GM18517 (cell line): ENCODE results near the gene C12orf50.
"Not testable (repeated sequence)": the region's sequence is repeated elsewhere in the genome, so short reads cannot be mapped to it uniquely, and the experiment has no call there.

ENCODE experiments used
- ATAC-seq: cut with Tn5 transposase; IDR thresholded peaks from one replicate; pipeline ENCODE4 v1.9.1; 2021; ENCODE audit warnings: mild to moderate bottlenecking, moderate library complexity; ENCODE audit not compliant: unreplicated experiment

Gene C12orf50

GRCh38 chr12:88029093-88029665, at the start of gene C12orf50:
Gene C12orf50, minus strand, starts transcription at chr12:88029401. Its CDS starts 2,439 bp downstream, at chr12:88026962.
- no peak for ATAC-seq

GRCh38 chr12:88067301-88067700, 38.1 kb upstream of the C12orf50 start:
- ATAC-seq = no peak

DNA sequence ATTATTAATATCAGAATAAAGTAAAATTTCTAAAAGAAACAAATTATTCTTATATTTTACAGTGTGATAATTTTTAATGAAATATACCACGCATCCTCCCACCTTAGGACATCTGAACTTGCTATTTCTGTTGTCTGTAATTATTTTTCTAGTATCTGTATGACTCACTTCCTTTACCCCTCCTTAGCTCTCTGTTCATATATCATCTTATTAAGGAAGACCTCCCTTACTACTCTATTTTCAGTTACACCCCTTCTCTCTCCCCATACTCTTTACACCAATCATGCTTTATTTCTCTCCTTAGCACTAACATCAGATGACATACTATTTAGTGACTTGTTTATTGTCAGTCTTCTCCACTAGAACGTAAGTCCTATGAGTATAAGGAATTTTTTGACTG, 34.2 kb upstream of the C12orf50 start:
- peak; percentile 97 for ATAC-seq

GRCh38 chr12:88062474-88062873, 33.3 kb upstream of the C12orf50 start:
- peak; percentile 77 for ATAC-seq

- no peak for ATAC-seq
Measured at GRCh38 chr12:88058719-88059077, 29.5 kb upstream of the C12orf50 start.

- no peak for ATAC-seq
Measured at GRCh38 chr12:88057994-88058718, 29.0 kb upstream of the C12orf50 start.

GRCh38 chr12:88056571-88056970, 27.4 kb upstream of the C12orf50 start:
- ATAC-seq = no peak

DNA sequence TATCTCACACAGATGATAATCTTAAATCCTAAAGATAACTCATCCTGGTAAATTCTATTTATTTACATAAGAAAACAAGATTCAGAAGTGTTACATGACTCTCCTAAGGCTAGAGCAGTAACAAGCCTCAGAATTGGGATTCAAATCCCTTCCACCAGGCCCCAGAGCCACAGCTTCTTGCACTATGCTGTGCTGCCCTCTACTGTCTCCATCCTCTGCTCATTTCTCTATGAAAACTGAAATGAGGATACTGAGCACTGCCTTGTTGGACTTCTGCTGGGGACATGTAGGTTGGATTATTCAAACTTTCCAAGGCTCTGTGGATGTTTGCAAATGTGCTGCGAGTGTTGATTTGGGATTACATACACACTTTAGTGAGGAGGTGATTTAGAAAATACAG, 23.5 kb upstream of the C12orf50 start:
- peak; percentile 46 for ATAC-seq

DNA sequence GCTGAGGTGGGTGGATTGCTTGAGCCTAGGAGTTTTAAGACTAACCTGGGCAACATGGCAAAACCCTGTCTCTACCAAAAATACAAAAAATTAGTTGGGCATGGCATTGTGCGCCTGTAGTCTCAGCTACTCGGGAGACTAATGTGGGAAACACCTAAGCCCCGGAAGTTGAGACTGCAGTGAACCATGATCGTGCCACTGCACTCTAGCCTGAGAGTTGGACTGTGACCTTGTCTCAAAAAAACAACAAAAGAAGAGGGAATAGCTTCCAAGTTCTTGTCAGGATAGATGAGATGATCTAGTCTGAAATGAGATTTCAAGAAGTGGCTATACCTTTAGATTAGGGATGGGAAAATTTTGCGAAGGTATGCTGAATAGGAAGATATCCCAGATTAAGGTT, 14.8 kb upstream of the C12orf50 start:
- no peak for ATAC-seq

DNA sequence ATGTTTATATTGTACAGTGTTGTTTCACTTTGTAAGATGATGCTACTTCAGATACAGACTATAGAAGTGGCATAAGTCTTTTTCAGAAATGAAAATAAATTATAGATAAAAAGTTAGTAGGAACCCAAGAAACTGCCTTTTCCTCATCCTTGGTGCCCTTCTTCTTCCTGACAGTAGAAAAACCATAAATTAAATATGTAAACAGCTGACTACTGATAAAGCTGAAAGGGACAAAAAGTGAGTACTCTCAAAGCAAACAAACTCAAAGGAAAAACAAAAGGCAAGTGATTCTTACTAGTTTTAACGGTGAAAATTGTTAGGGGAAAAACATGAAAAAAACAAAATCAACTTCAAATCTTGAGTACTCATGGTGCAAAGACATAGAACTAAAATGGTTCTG, 8.6 kb upstream of the C12orf50 start:
- no peak for ATAC-seq

GRCh38 chr12:88036353-88036965, 7.3 kb upstream of the C12orf50 start:
- no peak for ATAC-seq

- ATAC-seq = peak; percentile 15
Measured at GRCh38 chr12:88035907-88036289, 6.7 kb upstream of the C12orf50 start.

GRCh38 chr12:88035271-88035906, 6.2 kb upstream of the C12orf50 start:
- ATAC-seq = peak; percentile 98

DNA sequence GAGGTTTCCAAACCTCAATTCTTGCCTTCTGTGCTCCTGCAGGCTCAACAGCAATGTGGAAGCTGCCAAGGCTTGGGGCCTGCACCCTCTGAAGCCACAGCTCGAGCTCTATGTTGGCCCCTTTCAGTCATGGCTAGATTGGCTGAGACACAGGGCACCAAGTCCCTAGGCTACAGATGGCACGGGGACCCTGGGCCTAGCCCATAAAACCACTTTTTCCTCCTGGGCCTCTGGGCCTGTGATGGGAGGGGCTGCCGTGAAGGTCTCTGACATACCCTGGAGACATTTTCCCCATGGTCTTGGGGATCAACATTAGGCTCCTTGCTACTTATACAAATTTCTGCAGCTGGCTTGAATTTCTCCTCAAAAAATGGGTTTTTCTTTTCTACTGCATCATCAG, 2.0 kb upstream of the C12orf50 start:
- not testable (repeated sequence) for ATAC-seq

GRCh38 chr12:88026196-88026595, 3.0 kb downstream of the C12orf50 start:
- no peak for ATAC-seq

- ATAC-seq = no peak
Measured at GRCh38 chr12:88017964-88018363, 11.2 kb downstream of the C12orf50 start.

DNA sequence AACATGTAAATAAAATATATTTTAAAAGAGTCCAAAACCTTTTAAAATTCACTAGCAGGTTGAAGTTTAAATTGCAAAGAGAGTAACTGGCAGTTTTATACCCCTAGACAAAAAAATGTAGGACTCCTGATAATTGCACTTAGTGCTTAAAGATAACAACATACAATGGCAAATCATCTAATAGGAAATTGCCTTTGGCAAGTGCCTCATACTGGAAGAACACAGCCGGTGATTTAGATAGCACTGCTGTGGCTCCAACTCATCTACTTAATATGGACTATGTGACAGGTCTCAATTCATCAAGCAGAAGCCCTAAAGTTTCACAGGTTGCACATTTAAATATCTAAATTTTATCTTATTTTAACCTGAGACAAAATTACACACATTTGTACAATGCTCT, 13.4 kb downstream of the C12orf50 start:
- no peak for ATAC-seq

GRCh38 chr12:88011755-88012154, 17.4 kb downstream of the C12orf50 start:
- no peak for ATAC-seq

GRCh38 chr12:88006351-88006750, 22.9 kb downstream of the C12orf50 start:
- ATAC-seq = no peak

GRCh38 chr12:88001327-88001726, 27.9 kb downstream of the C12orf50 start:
- no peak for ATAC-seq

GRCh38 chr12:87995581-87996178, 33.5 kb downstream of the C12orf50 start:
- peak; percentile 83 for ATAC-seq
